Dendritic cell treated with granulocyte-macrophage colony-stimulating factor and Interleukin-4, amounts not matched to agents 40 ng/mL and 50 ng/mL, for 4 days (primary cell): ENCODE data around the gene TACC3.

ENCODE experiments used
- H3K27ac Mint-ChIP-seq: one replicate; pipeline ENCODE4 v1.8.0; 2022; ENCODE audit warnings: mild to moderate bottlenecking, mixed read lengths
- H3K27me3 Mint-ChIP-seq: one replicate; pipeline ENCODE4 v1.8.0; 2022; ENCODE audit warnings: mild to moderate bottlenecking, mixed read lengths
- H3K36me3 Mint-ChIP-seq: one replicate; pipeline ENCODE4 v1.8.0; 2022; ENCODE audit warnings: low read depth, mixed read lengths
- H3K4me1 Mint-ChIP-seq: one replicate; pipeline ENCODE4 v1.8.0; 2022; ENCODE audit warnings: low read depth, mixed read lengths
- H3K4me3 Mint-ChIP-seq: one replicate; pipeline ENCODE4 v1.8.0; 2022; ENCODE audit warnings: mild to moderate bottlenecking, moderate library complexity, mixed read lengths
- H3K9me3 Mint-ChIP-seq: one replicate; pipeline ENCODE4 v1.8.0; 2022; ENCODE audit warnings: mixed read lengths
- intact Hi-C: fragments of 100-400 bp; cut with micrococcal nuclease; formaldehyde crosslinking; loops from one replicate; pipeline ENCODE4 v1.15.0; 2022

The TACC3 gene

GRCh38 chr4:1723131-1723801 is 1.9 kb downstream of the TACC3 start:
- H3K36me3 Mint-ChIP-seq, result peaks cover 78% of the 10 kb centered on the region
- peak overlapping the region; percentile 96 for H3K27ac Mint-ChIP-seq
- H3K4me1 Mint-ChIP-seq, result peaks cover 88% of the 10 kb centered on the region
- no peaks in the 10 kb centered on the region for H3K9me3 Mint-ChIP-seq
- H3K4me3 Mint-ChIP-seq, result peak overlapping the region; percentile 93
- no peaks in the 10 kb centered on the region for H3K27me3 Mint-ChIP-seq
- intact Hi-C loops, result loop anchor here (10.0 kb wide), 1 partner anchor 378 kb away; the partner anchor contains the start of gene UVSSA

GRCh38 chr4:1725521-1725920 is 4.2 kb downstream of the TACC3 start:
- H3K9me3 Mint-ChIP-seq, result no peaks in the 10 kb centered on the region
- peak overlapping the region; percentile 96 for H3K27ac Mint-ChIP-seq
- no peaks in the 10 kb centered on the region for H3K27me3 Mint-ChIP-seq
- peaks cover 81% of the 10 kb centered on the region for H3K36me3 Mint-ChIP-seq
- peak overlapping the region; percentile 4 for H3K4me3 Mint-ChIP-seq
- intact Hi-C loops, result loop anchor here (10.0 kb wide), 1 partner anchor 381 kb away; the partner anchor contains the start of gene UVSSA
- H3K4me1 Mint-ChIP-seq, result peaks cover 85% of the 10 kb centered on the region

- Mint-ChIP-seq H3K36me3 (peaks cover 82% of the 10 kb centered on the region), H3K27me3 (no peaks in the 10 kb centered on the region), H3K27ac (peak overlapping the region; percentile 96), H3K9me3 (no peaks in the 10 kb centered on the region), H3K4me3 (peak overlapping the region; percentile 71), H3K4me1 (peaks cover 84% of the 10 kb centered on the region)
- intact Hi-C loops, result loop anchor here (1.0 to 10.0 kb wide), 3 partner anchors 14 to 382 kb away; partner anchors contain the start of genes SLBP and UVSSA
These were observed 5.0 kb downstream of the TACC3 start for GRCh38 chr4:1726146-1726934.

GRCh38 chr4:1727117-1728031 is 6.1 kb downstream of the TACC3 start:
- Mint-ChIP-seq H3K4me1 (peaks cover 77% of the 10 kb centered on the region), H3K27me3 (no peaks in the 10 kb centered on the region), H3K36me3 (peaks cover 86% of the 10 kb centered on the region), H3K9me3 (no peaks in the 10 kb centered on the region), H3K27ac (peak overlapping the region; percentile 96), H3K4me3 (peak overlapping the region; percentile 71)
- intact Hi-C loops, result loop anchor here (2.0 to 10.0 kb wide), 2 partner anchors 15 to 383 kb away; partner anchors contain the start of genes SLBP and UVSSA

- H3K36me3 Mint-ChIP-seq, result peaks cover 92% of the 10 kb centered on the region
- H3K27ac Mint-ChIP-seq, result peak overlapping the region; percentile 96
- intact Hi-C loops, result loop anchor here (10.0 kb wide), 1 partner anchor 384 kb away; the partner anchor contains the start of gene UVSSA
- H3K4me3 Mint-ChIP-seq, result peak overlapping the region; percentile 71
- peaks cover 68% of the 10 kb centered on the region for H3K4me1 Mint-ChIP-seq
- H3K27me3 Mint-ChIP-seq, result no peaks in the 10 kb centered on the region
- no peaks in the 10 kb centered on the region for H3K9me3 Mint-ChIP-seq
These were observed 7.0 kb downstream of the TACC3 start for GRCh38 chr4:1728061-1728980.

GRCh38 chr4:1730532-1731135 is 9.3 kb downstream of the TACC3 start:
- H3K4me1 Mint-ChIP-seq, result peaks cover 45% of the 10 kb centered on the region
- intact Hi-C loops, result no loop called here
- H3K9me3 Mint-ChIP-seq, result no peaks in the 10 kb centered on the region
- H3K36me3 Mint-ChIP-seq, result peaks cover 93% of the 10 kb centered on the region
- H3K27ac Mint-ChIP-seq, result no peak overlapping the region
- no peaks in the 10 kb centered on the region for H3K27me3 Mint-ChIP-seq
- H3K4me3 Mint-ChIP-seq, result no peak overlapping the region

GRCh38 chr4:1731180-1731579 is 9.9 kb downstream of the TACC3 start:
- Mint-ChIP-seq H3K27me3 (no peaks in the 10 kb centered on the region), H3K4me3 (no peak overlapping the region), H3K4me1 (peaks cover 39% of the 10 kb centered on the region), H3K36me3 (peaks cover 93% of the 10 kb centered on the region), H3K9me3 (no peaks in the 10 kb centered on the region), H3K27ac (no peak overlapping the region)
- intact Hi-C loops, result no loop called here

- peaks cover 100% of the 10 kb centered on the region for H3K36me3 Mint-ChIP-seq
These were observed 11.6 kb downstream of the TACC3 start for GRCh38 chr4:1732911-1733310.

GRCh38 chr4:1735215-1735614 is 13.9 kb downstream of the TACC3 start:
- H3K9me3 Mint-ChIP-seq, result peaks cover 29% of the 10 kb centered on the region
- peaks cover 6% of the 10 kb centered on the region for H3K4me1 Mint-ChIP-seq
- H3K27ac Mint-ChIP-seq, result no peak overlapping the region
- no peaks in the 10 kb centered on the region for H3K27me3 Mint-ChIP-seq
- H3K36me3 Mint-ChIP-seq, result peaks cover 100% of the 10 kb centered on the region
- H3K4me3 Mint-ChIP-seq, result no peak overlapping the region
- intact Hi-C loops, result no loop called here

More at GRCh38 chr4:1732911-1733310, 11.6 kb downstream of the TACC3 start:
- Mint-ChIP-seq H3K4me1 (peaks cover 22% of the 10 kb centered on the region), H3K9me3 (peaks cover 16% of the 10 kb centered on the region), H3K27me3 (no peaks in the 10 kb centered on the region), H3K4me3 (no peak overlapping the region), H3K27ac (no peak overlapping the region)
- intact Hi-C loops, result no loop called here

- no peak overlapping the region for H3K27ac Mint-ChIP-seq
- intact Hi-C loops, result no loop called here
- H3K36me3 Mint-ChIP-seq, result peaks cover 100% of the 10 kb centered on the region
- H3K9me3 Mint-ChIP-seq, result peaks cover 29% of the 10 kb centered on the region
- no peak overlapping the region for H3K4me3 Mint-ChIP-seq
- peaks cover 16% of the 10 kb centered on the region for H3K4me1 Mint-ChIP-seq
- no peaks in the 10 kb centered on the region for H3K27me3 Mint-ChIP-seq
These were observed 15.5 kb downstream of the TACC3 start for GRCh38 chr4:1736812-1737211.

GRCh38 chr4:1737666-1738065 is 16.3 kb downstream of the TACC3 start:
- peaks cover 100% of the 10 kb centered on the region for H3K36me3 Mint-ChIP-seq
- no peak overlapping the region for H3K4me3 Mint-ChIP-seq
- intact Hi-C loops, result no loop called here
- H3K9me3 Mint-ChIP-seq, result peaks cover 29% of the 10 kb centered on the region
- no peak overlapping the region for H3K27ac Mint-ChIP-seq
- H3K4me1 Mint-ChIP-seq, result peaks cover 16% of the 10 kb centered on the region
- no peaks in the 10 kb centered on the region for H3K27me3 Mint-ChIP-seq

GRCh38 chr4:1738410-1738809 is 17.1 kb downstream of the TACC3 start:
- H3K27me3 Mint-ChIP-seq, result no peaks in the 10 kb centered on the region
- intact Hi-C loops, result no loop called here
- no peak overlapping the region for H3K4me3 Mint-ChIP-seq
- H3K4me1 Mint-ChIP-seq, result peaks cover 16% of the 10 kb centered on the region
- peaks cover 29% of the 10 kb centered on the region for H3K9me3 Mint-ChIP-seq
- peaks cover 100% of the 10 kb centered on the region for H3K36me3 Mint-ChIP-seq
- no peak overlapping the region for H3K27ac Mint-ChIP-seq
